ENCODE data around the gene NBEA. TPM values are rescaled to one million over a fixed set of nuclear protein-coding genes. Genes with fewer than 3 reads are reported as not detected.

Gene NBEA
- total RNA-seq, 2 experiments from 2014 or later: 3.5 to 3.8 TPM

DNA sequence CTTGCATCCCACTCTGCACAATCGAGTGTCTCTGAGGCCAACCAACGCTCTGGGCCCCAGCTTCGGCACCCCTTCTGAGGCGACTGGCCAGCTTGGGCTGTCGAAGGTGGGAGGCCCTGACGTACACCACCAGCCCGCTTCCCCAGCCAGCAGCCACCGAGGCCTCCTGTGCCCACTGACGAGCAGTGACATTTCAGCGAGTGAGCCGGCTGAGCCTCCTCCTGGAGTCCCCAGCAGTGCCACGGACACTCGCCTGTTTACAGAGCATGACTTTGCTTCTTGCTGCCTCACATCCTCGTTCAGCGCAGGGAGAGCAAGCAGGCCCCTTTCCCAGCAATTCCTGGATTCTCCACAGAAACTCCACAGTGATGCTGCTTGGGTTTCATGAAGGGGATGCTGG, 774.7 kb downstream of the NBEA start:
- no peaks in the 10 kb centered on the region for H3K4me1 Mint-ChIP-seq (ENCODE audit: low read depth)

DNA sequence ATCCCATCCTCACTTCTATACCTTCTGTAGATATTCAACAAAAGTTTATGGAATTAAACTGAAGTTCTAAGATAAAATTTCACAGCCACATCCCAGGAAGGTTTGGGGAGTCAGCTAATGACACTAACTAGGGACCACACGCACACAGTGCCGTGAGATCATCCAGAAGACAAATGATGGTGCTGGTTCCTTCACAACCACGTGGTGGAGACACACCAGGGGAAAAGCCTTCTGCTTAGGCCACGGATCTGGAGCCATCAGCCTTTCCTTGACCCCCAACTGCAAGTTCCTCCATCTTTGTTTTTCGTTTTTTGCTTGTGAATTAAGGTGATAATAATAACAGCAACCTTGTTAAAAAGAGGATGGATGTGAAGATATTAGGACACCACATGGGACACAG, 776.0 kb downstream of the NBEA start:
- peaks cover 25% of the 10 kb centered on the region for H3K27me3 Mint-ChIP-seq
- peaks cover 0 to 9% of the 10 kb centered on the region in 2 experiments for H3K9me3 ChIP-seq (ENCODE audit: control insufficient read depth in 1 of 2, insufficient read depth in 1 of 2, low read length in 2 of 2)
- no peak overlapping the region for H3K27ac Mint-ChIP-seq
- no peaks in the 10 kb centered on the region for H3K4me1 Mint-ChIP-seq (ENCODE audit: low read depth)
- DNase-seq (no peak), ATAC-seq (ENCODE audit: poor library complexity) (no peak)
- ChIA-PET POLR2A (no interaction called here), CTCF (no interaction called here)
- H3K9me3 Mint-ChIP-seq: no peaks in the 10 kb centered on the region
- intact Hi-C loops (cut with DNase I, micrococcal nuclease): no loop called here
- peaks cover 6% of the 10 kb centered on the region for H3K4me1 ChIP-seq (ENCODE audit: insufficient read depth, low read length)
- H3K4me3 Mint-ChIP-seq: no peak overlapping the region
- no peaks in the 10 kb centered on the region for H3K36me3 Mint-ChIP-seq (ENCODE audit: low read depth)
- TF ChIP-seq, protein P1, sequence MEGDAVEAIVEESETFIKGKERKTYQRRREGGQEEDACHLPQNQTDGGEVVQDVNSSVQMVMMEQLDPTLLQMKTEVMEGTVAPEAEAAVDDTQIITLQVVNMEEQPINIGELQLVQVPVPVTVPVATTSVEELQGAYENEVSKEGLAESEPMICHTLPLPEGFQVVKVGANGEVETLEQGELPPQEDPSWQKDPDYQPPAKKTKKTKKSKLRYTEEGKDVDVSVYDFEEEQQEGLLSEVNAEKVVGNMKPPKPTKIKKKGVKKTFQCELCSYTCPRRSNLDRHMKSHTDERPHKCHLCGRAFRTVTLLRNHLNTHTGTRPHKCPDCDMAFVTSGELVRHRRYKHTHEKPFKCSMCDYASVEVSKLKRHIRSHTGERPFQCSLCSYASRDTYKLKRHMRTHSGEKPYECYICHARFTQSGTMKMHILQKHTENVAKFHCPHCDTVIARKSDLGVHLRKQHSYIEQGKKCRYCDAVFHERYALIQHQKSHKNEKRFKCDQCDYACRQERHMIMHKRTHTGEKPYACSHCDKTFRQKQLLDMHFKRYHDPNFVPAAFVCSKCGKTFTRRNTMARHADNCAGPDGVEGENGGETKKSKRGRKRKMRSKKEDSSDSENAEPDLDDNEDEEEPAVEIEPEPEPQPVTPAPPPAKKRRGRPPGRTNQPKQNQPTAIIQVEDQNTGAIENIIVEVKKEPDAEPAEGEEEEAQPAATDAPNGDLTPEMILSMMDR (IDR thresholded peaks at IDR 0.05): no peak
- no peaks in the 10 kb centered on the region for H3K36me3 ChIP-seq (ENCODE audit: insufficient read depth, low read length)
- no peak overlapping the region for H3K27ac ChIP-seq (ENCODE audit: low read depth in 1 of 2, low read length in 2 of 2)
- H3K4me3 ChIP-seq (ENCODE audit: low read length): no peak overlapping the region
- H3K27me3 ChIP-seq (ENCODE audit: control insufficient read depth in 1 of 2, insufficient read depth in 2 of 2, low read length in 2 of 2): peaks cover 0 to 7% of the 10 kb centered on the region in 2 experiments

More for the DNA sequence above, 774.7 kb downstream of the NBEA start:
- Mint-ChIP-seq H3K27ac (no peak overlapping the region), H3K9me3 (no peaks in the 10 kb centered on the region), H3K36me3 (ENCODE audit: low read depth) (no peaks in the 10 kb centered on the region), H3K4me3 (no peak overlapping the region), H3K27me3 (peaks cover 16% of the 10 kb centered on the region)
- Histone ChIP-seq H3K27me3 (ENCODE audit: control insufficient read depth in 1 of 2, insufficient read depth in 2 of 2, low read length in 2 of 2) (peaks cover 0 to 7% of the 10 kb centered on the region in 2 experiments), H3K36me3 (ENCODE audit: insufficient read depth, low read length) (no peaks in the 10 kb centered on the region), H3K27ac (ENCODE audit: low read depth in 1 of 2, low read length in 2 of 2) (no peak overlapping the region), H3K4me3 (ENCODE audit: low read length) (no peak overlapping the region), H3K9me3 (ENCODE audit: control insufficient read depth in 1 of 2, insufficient read depth in 1 of 2, low read length in 2 of 2) (peaks cover 0 to 12% of the 10 kb centered on the region in 2 experiments), H3K4me1 (ENCODE audit: insufficient read depth, low read length) (peaks cover 6% of the 10 kb centered on the region)
- CTCF ChIA-PET: no interaction called here
- intact Hi-C loops (cut with DNase I, micrococcal nuclease): no loop called here
- ATAC-seq (ENCODE audit: poor library complexity) (no peak), DNase-seq (no peak)
- TF ChIP-seq, protein P1 (IDR thresholded peaks at IDR 0.05): no peak
- POLR2A ChIA-PET: no interaction called here

DNA sequence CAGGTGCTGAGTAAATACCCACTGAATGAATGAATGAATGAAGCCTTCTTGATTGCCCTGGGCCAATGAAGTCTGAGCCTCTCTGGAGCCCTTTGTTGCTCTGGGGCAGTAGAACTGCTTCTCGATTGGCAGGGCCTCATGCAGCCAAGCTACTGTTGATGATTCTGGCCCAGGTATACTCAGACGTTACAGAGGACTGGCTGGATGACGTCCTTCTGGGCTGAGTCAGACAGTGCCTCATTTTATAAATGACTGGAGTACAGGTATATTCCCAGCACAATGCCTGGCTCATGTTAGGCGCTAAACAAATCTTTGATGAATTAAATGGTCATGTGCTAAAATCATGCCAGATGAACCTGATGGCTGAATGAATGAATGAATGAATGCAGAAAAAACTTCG, 778.2 kb downstream of the NBEA start:
- Mint-ChIP-seq H3K4me1 (ENCODE audit: low read depth) (no peaks in the 10 kb centered on the region), H3K36me3 (ENCODE audit: low read depth) (no peaks in the 10 kb centered on the region), H3K4me3 (no peak overlapping the region), H3K27ac (no peak overlapping the region), H3K9me3 (no peaks in the 10 kb centered on the region), H3K27me3 (peaks cover 33% of the 10 kb centered on the region)
- Histone ChIP-seq H3K36me3 (ENCODE audit: insufficient read depth, low read length) (no peaks in the 10 kb centered on the region), H3K27ac (ENCODE audit: low read depth in 1 of 2, low read length in 2 of 2) (no peak overlapping the region), H3K9me3 (ENCODE audit: control insufficient read depth in 1 of 2, insufficient read depth in 1 of 2, low read length in 2 of 2) (peaks cover 0 to 9% of the 10 kb centered on the region in 2 experiments), H3K4me3 (ENCODE audit: low read length) (no peak overlapping the region), H3K27me3 (ENCODE audit: control insufficient read depth in 1 of 2, insufficient read depth in 2 of 2, low read length in 2 of 2) (peaks cover 0 to 7% of the 10 kb centered on the region in 2 experiments), H3K4me1 (ENCODE audit: insufficient read depth, low read length) (peaks cover 6% of the 10 kb centered on the region)
- no peak for ATAC-seq (ENCODE audit: poor library complexity)
- no peak for DNase-seq
- ChIA-PET POLR2A (no interaction called here), CTCF (no interaction called here)
- intact Hi-C loops (cut with DNase I, micrococcal nuclease): no loop called here
- TF ChIP-seq, protein P1 (IDR thresholded peaks at IDR 0.05): no peak

All from CD4-positive, alpha-beta T cell (primary cell).